IMR-90 (cell line): ENCODE measurements around the gene TIAM1. TPM values are rescaled to one million over a fixed set of nuclear protein-coding genes. Genes with fewer than 3 reads are reported as not detected.

Experiments used
- ATAC-seq: fragments of 200-7000 bp; cut with Tn5 transposase; 2 replicates; pipeline ENCODE4 v1.9.1; 2020; ENCODE audit warnings: low read depth, mild to moderate bottlenecking, moderate library complexity
- BruUV-seq: library from RNA; stranded (reverse); fragments of 400-500 nt; replicated peaks from 2 replicates; lab custom pipeline; 2021; lab: Mats Ljungman, UMichigan
- CTCF ChIA-PET: fragments of 300-600 bp; formaldehyde crosslinking; extraction: SDS; loops from one replicate; lab custom pipeline; 2021; ENCODE audit warnings: antibody characterized with exemption; lab: Yijun Ruan, JAX
- POLR2A ChIA-PET: fragments of 300-600 bp; sonication (Branson Sonifier 250); formaldehyde crosslinking; loops from one replicate; lab custom pipeline; 2022; ENCODE audit warnings: antibody characterized with exemption; ENCODE audit not compliant: unreplicated experiment; lab: Charles Lee
- DNase-seq: peaks from one replicate; pipeline ENCODE4 v3.0.0; 2013
- H2AFZ ChIP-seq: replicated peaks from 2 replicates; pipeline ENCODE3; 2013; ENCODE audit warnings: low read length, mild to moderate bottlenecking; ENCODE audit not compliant: poor library complexity
- H2AK5ac ChIP-seq: 2 replicates; pipeline ENCODE4 v1.6.1; 2013; ENCODE audit warnings: low read depth, low read length, inconsistent platforms
- H2AK9ac ChIP-seq: replicated peaks from 2 replicates; pipeline ENCODE3; 2013; ENCODE audit warnings: mild to moderate bottlenecking, low read depth, low read length, moderate library complexity; ENCODE audit not compliant: poor library complexity
- H2BK120ac ChIP-seq: 2 replicates; pipeline ENCODE4 v1.6.1; 2013; ENCODE audit warnings: low read depth, low read length, inconsistent platforms
- H2BK15ac ChIP-seq: 3 replicates; pipeline ENCODE4 v1.6.1; 2013; ENCODE audit warnings: low read depth, low read length, inconsistent platforms
- H2BK20ac ChIP-seq: 2 replicates; pipeline ENCODE4 v1.6.1; 2013; ENCODE audit warnings: low read depth, mild to moderate bottlenecking, inconsistent platforms, low read length, moderate library complexity
- H2BK5ac ChIP-seq: 2 replicates; pipeline ENCODE4 v1.6.1; 2013; ENCODE audit warnings: mild to moderate bottlenecking, low read depth, low read length, inconsistent platforms; ENCODE audit not compliant: poor library complexity, severe bottlenecking
- H3K14ac ChIP-seq: replicated peaks from 2 replicates; pipeline ENCODE4 v1.6.1; 2013; ENCODE audit warnings: low read depth, low read length, inconsistent platforms
- H3K18ac ChIP-seq: 2 replicates; pipeline ENCODE4 v1.6.1; 2013; ENCODE audit warnings: low read depth, low read length, control low read depth
- H3K23ac ChIP-seq: 2 replicates; pipeline ENCODE4 v1.6.1; 2013; ENCODE audit warnings: low read depth, low read length, inconsistent platforms
- H3K27ac ChIP-seq: 2 replicates; pipeline ENCODE4 v1.5.1; 2013; ENCODE audit warnings: mild to moderate bottlenecking, control low read depth, low read length; ENCODE audit not compliant: insufficient read depth
- H3K27me3 ChIP-seq: 2 replicates; pipeline ENCODE4 v1.6.1; 2013; ENCODE audit warnings: low read length; ENCODE audit not compliant: control insufficient read depth, insufficient read depth
- H3K36me3 ChIP-seq: 2 replicates; pipeline ENCODE4 v1.6.1; 2013; ENCODE audit warnings: low read length, mixed read lengths; ENCODE audit not compliant: control insufficient read depth, insufficient read depth
- H3K4ac ChIP-seq: 2 replicates; pipeline ENCODE4 v1.6.1; 2013; ENCODE audit warnings: low read depth, low read length, inconsistent platforms
- H3K4me1 ChIP-seq: 2 replicates; pipeline ENCODE4 v1.6.1; 2013; ENCODE audit warnings: low read length, mixed read lengths; ENCODE audit not compliant: control insufficient read depth, insufficient read depth
- H3K4me2 ChIP-seq: 2 replicates; pipeline ENCODE4 v1.6.1; 2013; ENCODE audit warnings: low read depth, mild to moderate bottlenecking, control low read depth, low read length, moderate library complexity
- H3K4me3 ChIP-seq: 2 replicates; pipeline ENCODE4 v1.5.1; 2013; ENCODE audit warnings: low read depth, mild to moderate bottlenecking, control low read depth, low read length, moderate library complexity; ENCODE audit not compliant: insufficient read depth
- H3K56ac ChIP-seq: 2 replicates; pipeline ENCODE4 v1.6.1; 2013; ENCODE audit warnings: low read length, inconsistent platforms; ENCODE audit not compliant: insufficient read depth; ENCODE audit errors: extremely low read depth
- H3K79me1 ChIP-seq, 2 experiments: 2 replicates each; pipeline ENCODE4 v1.6.1; 2013; ENCODE audit warnings: low read length in 2 of 2, inconsistent platforms in 1 of 2, low read depth in 1 of 2
- H3K9ac ChIP-seq: 2 replicates; pipeline ENCODE4 v1.6.1; 2013; ENCODE audit warnings: low read depth, low read length, control low read depth
- H3K9me1 ChIP-seq: 2 replicates; pipeline ENCODE4 v1.6.1; 2013; ENCODE audit warnings: low read length, inconsistent platforms; ENCODE audit not compliant: insufficient read depth
- H3K9me3 ChIP-seq: 2 replicates; pipeline ENCODE4 v1.6.1; 2013; ENCODE audit warnings: low read length; ENCODE audit not compliant: control insufficient read depth, insufficient read depth
- H4K20me1 ChIP-seq: 2 replicates; pipeline ENCODE4 v1.6.1; 2013; ENCODE audit warnings: low read length, inconsistent platforms; ENCODE audit not compliant: insufficient read depth
- H4K5ac ChIP-seq: 2 replicates; pipeline ENCODE4 v1.6.1; 2013; ENCODE audit warnings: mild to moderate bottlenecking, low read depth, low read length, control low read depth
- H4K8ac ChIP-seq, 2 experiments: 2 replicates each; pipeline ENCODE4 v1.6.1; 2013; ENCODE audit warnings: low read depth in 2 of 2, low read length in 2 of 2, control low read depth in 1 of 2, inconsistent platforms in 1 of 2
- H4K91ac ChIP-seq: 2 replicates; pipeline ENCODE4 v1.6.1; 2013; ENCODE audit warnings: low read depth, low read length, inconsistent platforms; ENCODE audit not compliant: insufficient read depth
- CHD1 ChIP-seq: IDR thresholded peaks from 2 replicates; pipeline ENCODE4 v1.6.1; 2012; ENCODE audit warnings: low read depth, low read length, improper control_type of control experiment
- FOS ChIP-seq: fragments of 150-350 bp; IDR thresholded peaks from 2 replicates; pipeline ENCODE4 v1.6.1; 2016; ENCODE audit warnings: low read depth, low read length
- MAFK ChIP-seq: IDR thresholded peaks from 2 replicates; pipeline ENCODE4 v1.6.1; 2012; ENCODE audit warnings: low read depth, low read length, improper control_type of control experiment
- MAZ ChIP-seq: IDR thresholded peaks from 2 replicates; pipeline ENCODE4 v1.6.1; 2012; ENCODE audit warnings: low read depth, mild to moderate bottlenecking, low read length, improper control_type of control experiment, moderate library complexity, borderline replicate concordance
- MXI1 ChIP-seq: IDR thresholded peaks from 2 replicates; pipeline ENCODE4 v1.6.1; 2012; ENCODE audit warnings: low read depth, mild to moderate bottlenecking, low read length, moderate library complexity, borderline replicate concordance
- NFE2L2 ChIP-seq: fragments of 150-350 bp; IDR thresholded peaks from 2 replicates; pipeline ENCODE4 v1.6.1; 2016; ENCODE audit warnings: low read depth, mild to moderate bottlenecking, low read length
- RAD21 ChIP-seq: IDR thresholded peaks from 2 replicates; pipeline ENCODE4 v1.6.1; 2012; ENCODE audit warnings: low read length, improper control_type of control experiment
- RCOR1 ChIP-seq: IDR thresholded peaks from 2 replicates; pipeline ENCODE4 v1.6.1; 2012; ENCODE audit warnings: mild to moderate bottlenecking, low read length, improper control_type of control experiment; ENCODE audit not compliant: insufficient replicate concordance
- WGBS, 2 experiments: methylation state at CpG; one replicate each; pipeline versions ENCODE4 v1.1.5 to v1.1.7; 2013; ENCODE audit warnings: missing lambda C conversion rate in 2 of 2; ENCODE audit not compliant: insufficient read length in 1 of 2; ENCODE audit errors: extremely low coverage in 2 of 2; 5-methylcytosine and 5-hydroxymethylcytosine counted together
- dilution Hi-C: fragments of 300-500 bp; cut with HindIII; formaldehyde crosslinking; loops from one replicate; pipeline ENCODE4 v1.14.3; 2018; ENCODE audit warnings: low sequenced_read_pairs; ENCODE audit not compliant: unreplicated experiment
- in situ Hi-C: fragments of 300-500 bp; cut with MboI; formaldehyde crosslinking; loops from 3 replicates; pipeline ENCODE4 v1.14.3; 2019; ENCODE audit warnings: low sequenced_read_pairs, inconsistent platforms, mixed read lengths
- intact Hi-C: fragments of 100-400 bp; cut with micrococcal nuclease; formaldehyde crosslinking; loops from 2 replicates; pipeline ENCODE4 v1.10.0; 2022
- polyA plus RNA-seq, 3 experiments: library from polyadenylated mRNA; depleted of rRNA; stranded (reverse); fragments of >200 nt; gene quantifications; 2 replicates each; pipeline ENCODE4 v1.2.3, GENCODE V29; 2012; ENCODE audit warnings: low replicate concordance in 1 of 3
- total RNA-seq: library from RNA; depleted of rRNA; stranded (reverse); fragments of >200 nt; gene quantifications from 2 replicates; pipeline ENCODE4 v1.2.3, GENCODE V29; 2012
- TF ChIP-seq, protein P1 (sequence below): fragments of 150-350 bp; IDR thresholded peaks from 2 replicates; pipeline ENCODE4 v1.6.1; 2017; ENCODE audit warnings: mild to moderate bottlenecking, antibody characterized with exemption, low read length, low read depth
- TF ChIP-seq, protein P2 (sequence below): conservative IDR thresholded peaks from 2 replicates; pipeline ENCODE4 v1.5.1; 2012; ENCODE audit warnings: mild to moderate bottlenecking, low read depth, low read length, improper control_type of control experiment
- TF ChIP-seq, protein P3 (sequence below): fragments of 150-350 bp; IDR thresholded peaks from 2 replicates; pipeline ENCODE4 v1.6.1; 2016; ENCODE audit warnings: low read depth, mild to moderate bottlenecking, low read length, moderate library complexity, borderline replicate concordance

TIAM1 gene
- total and polyA plus RNA-seq, 2 of the 4 experiments (the other 2 are of a cell fraction) = 2.9 to 9.3 TPM

DNA sequence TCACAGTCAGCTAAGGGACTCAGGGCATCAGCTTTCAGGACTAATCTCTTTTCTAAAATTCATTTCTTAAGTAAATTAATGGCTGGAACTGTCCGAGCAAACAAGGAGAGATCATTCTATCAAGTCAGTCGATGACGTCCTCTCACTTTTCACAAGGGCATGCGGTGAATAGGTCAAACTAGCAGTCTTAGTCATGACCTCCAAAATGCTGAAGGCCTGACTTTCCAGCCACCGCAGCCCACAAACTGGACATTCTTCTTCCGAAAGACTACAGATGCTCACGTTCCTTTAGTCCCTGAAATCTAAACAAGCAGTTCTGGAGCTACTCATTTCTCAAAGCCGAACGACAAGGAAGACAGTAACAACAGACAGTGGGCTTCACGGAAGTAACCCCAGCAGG, 127.9 kb downstream of the TIAM1 start:
- Histone ChIP-seq H3K27ac (no peak overlapping the region), H3K14ac (no peak overlapping the region), H2AFZ (no peak overlapping the region), H2BK5ac (no peak overlapping the region), H2BK20ac (no peak overlapping the region), H4K8ac (no peak overlapping the region), H3K27me3 (no peaks in the 10 kb centered on the region), H3K79me1 (no peaks in the 10 kb centered on the region), H3K9me3 (no peaks in the 10 kb centered on the region), H3K9me1 (no peaks in the 10 kb centered on the region), H3K56ac (no peak overlapping the region), H3K23ac (no peak overlapping the region), H3K4me2 (no peak overlapping the region), H3K36me3 (no peaks in the 10 kb centered on the region), H2AK5ac (no peak overlapping the region), H4K91ac (no peak overlapping the region), H3K4me1 (0 out of 2 replicates have a peak, but pooled peaks cover 1% of the 10 kb centered on the region), H3K4me3 (no peak overlapping the region), H3K9ac (no peak overlapping the region), H3K18ac (no peak overlapping the region), H2AK9ac (no peak overlapping the region), H4K20me1 (no peaks in the 10 kb centered on the region), H2BK15ac (no peak overlapping the region), H4K5ac (no peak overlapping the region), H2BK120ac (no peak overlapping the region), H3K4ac (no peak overlapping the region)
- TF ChIP-seq MAFK (no peak), NFE2L2 (no peak), MAZ (no peak), RCOR1 (no peak), CHD1 (no peak), FOS (no peak), MXI1 (no peak), RAD21 (no peak)
- TF ChIP-seq, protein P1, sequence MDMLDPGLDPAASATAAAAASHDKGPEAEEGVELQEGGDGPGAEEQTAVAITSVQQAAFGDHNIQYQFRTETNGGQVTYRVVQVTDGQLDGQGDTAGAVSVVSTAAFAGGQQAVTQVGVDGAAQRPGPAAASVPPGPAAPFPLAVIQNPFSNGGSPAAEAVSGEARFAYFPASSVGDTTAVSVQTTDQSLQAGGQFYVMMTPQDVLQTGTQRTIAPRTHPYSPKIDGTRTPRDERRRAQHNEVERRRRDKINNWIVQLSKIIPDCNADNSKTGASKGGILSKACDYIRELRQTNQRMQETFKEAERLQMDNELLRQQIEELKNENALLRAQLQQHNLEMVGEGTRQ = no peak
- TF ChIP-seq, protein P2, sequence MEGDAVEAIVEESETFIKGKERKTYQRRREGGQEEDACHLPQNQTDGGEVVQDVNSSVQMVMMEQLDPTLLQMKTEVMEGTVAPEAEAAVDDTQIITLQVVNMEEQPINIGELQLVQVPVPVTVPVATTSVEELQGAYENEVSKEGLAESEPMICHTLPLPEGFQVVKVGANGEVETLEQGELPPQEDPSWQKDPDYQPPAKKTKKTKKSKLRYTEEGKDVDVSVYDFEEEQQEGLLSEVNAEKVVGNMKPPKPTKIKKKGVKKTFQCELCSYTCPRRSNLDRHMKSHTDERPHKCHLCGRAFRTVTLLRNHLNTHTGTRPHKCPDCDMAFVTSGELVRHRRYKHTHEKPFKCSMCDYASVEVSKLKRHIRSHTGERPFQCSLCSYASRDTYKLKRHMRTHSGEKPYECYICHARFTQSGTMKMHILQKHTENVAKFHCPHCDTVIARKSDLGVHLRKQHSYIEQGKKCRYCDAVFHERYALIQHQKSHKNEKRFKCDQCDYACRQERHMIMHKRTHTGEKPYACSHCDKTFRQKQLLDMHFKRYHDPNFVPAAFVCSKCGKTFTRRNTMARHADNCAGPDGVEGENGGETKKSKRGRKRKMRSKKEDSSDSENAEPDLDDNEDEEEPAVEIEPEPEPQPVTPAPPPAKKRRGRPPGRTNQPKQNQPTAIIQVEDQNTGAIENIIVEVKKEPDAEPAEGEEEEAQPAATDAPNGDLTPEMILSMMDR = no peak
- TF ChIP-seq, protein P3, sequence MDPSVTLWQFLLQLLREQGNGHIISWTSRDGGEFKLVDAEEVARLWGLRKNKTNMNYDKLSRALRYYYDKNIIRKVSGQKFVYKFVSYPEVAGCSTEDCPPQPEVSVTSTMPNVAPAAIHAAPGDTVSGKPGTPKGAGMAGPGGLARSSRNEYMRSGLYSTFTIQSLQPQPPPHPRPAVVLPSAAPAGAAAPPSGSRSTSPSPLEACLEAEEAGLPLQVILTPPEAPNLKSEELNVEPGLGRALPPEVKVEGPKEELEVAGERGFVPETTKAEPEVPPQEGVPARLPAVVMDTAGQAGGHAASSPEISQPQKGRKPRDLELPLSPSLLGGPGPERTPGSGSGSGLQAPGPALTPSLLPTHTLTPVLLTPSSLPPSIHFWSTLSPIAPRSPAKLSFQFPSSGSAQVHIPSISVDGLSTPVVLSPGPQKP = no peak
- in situ Hi-C loops (no loop called here), dilution Hi-C loops (no loop called here), intact Hi-C loops (no loop called here)
- POLR2A ChIA-PET = no interaction called here
- ATAC-seq (no peak), DNase-seq (peak; percentile 26)
- BruUV-seq = no TSS peak
- WGBS, 2 experiments = 87% methylated on average over 3 of the region's 10 CpGs; no CpG with 5 or more reads in 1 of the 2 experiments
- CTCF ChIA-PET = interaction anchor here (0.7 kb wide), 1 partner anchor 12 kb away, joined by 3 read pairs; no protein-coding TSS in a partner anchor
